DMS153 treated with DMSO at 0.1 percent for 48 hours (cell line): ENCODE measurements around the gene KIF13A.
"Not testable (repeated sequence)": the region's sequence is repeated elsewhere in the genome, so short reads cannot be mapped to it uniquely, and the experiment has no call there.

ENCODE experiments used
- DNase-seq: peaks from one replicate; lab custom pipeline; 2025; ENCODE audit not compliant: unreplicated experiment; lab: John Stamatoyannopoulos, UW

The KIF13A gene

GRCh38 chr6:17999425-17999824, 12.0 kb upstream of the KIF13A start:
- DNase-seq, result no peak

GRCh38 chr6:17998442-17998841, 11.0 kb upstream of the KIF13A start:
- no peak for DNase-seq

GRCh38 chr6:17998003-17998402, 10.6 kb upstream of the KIF13A start:
- DNase-seq, result no peak

GRCh38 chr6:17995414-17995813, 8.0 kb upstream of the KIF13A start:
- no peak for DNase-seq

GRCh38 chr6:17994019-17994418, 6.6 kb upstream of the KIF13A start:
- DNase-seq, result no peak

GRCh38 chr6:17988422-17988944, 1.0 kb upstream of the KIF13A start:
- DNase-seq, result no peak

- DNase-seq, result peak; percentile 29
These were observed 424 bp upstream of the KIF13A start for GRCh38 chr6:17987697-17988421.

- no peak for DNase-seq
These were observed 584 bp downstream of the KIF13A start for GRCh38 chr6:17986656-17987446.

GRCh38 chr6:17985934-17986655, 1.3 kb downstream of the KIF13A start:
- DNase-seq, result no peak

GRCh38 chr6:17984812-17985670, 2.4 kb downstream of the KIF13A start:
- DNase-seq, result no peak

- DNase-seq, result no peak
These were observed 3.0 kb downstream of the KIF13A start for GRCh38 chr6:17984399-17984798.

GRCh38 chr6:17983730-17984129, 3.7 kb downstream of the KIF13A start:
- no peak for DNase-seq

- no peak for DNase-seq
These were observed 7.1 kb downstream of the KIF13A start for GRCh38 chr6:17980329-17980728.

- no peak for DNase-seq
These were observed 8.0 kb downstream of the KIF13A start for GRCh38 chr6:17979479-17979878.

- DNase-seq, result not testable (repeated sequence)
These were observed 11.2 kb downstream of the KIF13A start for GRCh38 chr6:17976258-17976657.

GRCh38 chr6:17974570-17975368, 12.7 kb downstream of the KIF13A start:
- no peak for DNase-seq

GRCh38 chr6:17972978-17973622, 14.3 kb downstream of the KIF13A start:
- DNase-seq, result no peak

GRCh38 chr6:17972074-17972952, 15.1 kb downstream of the KIF13A start:
- no peak for DNase-seq
